ENCODE measurements around the gene FGL2.

- TF ChIP-seq, protein P1, sequence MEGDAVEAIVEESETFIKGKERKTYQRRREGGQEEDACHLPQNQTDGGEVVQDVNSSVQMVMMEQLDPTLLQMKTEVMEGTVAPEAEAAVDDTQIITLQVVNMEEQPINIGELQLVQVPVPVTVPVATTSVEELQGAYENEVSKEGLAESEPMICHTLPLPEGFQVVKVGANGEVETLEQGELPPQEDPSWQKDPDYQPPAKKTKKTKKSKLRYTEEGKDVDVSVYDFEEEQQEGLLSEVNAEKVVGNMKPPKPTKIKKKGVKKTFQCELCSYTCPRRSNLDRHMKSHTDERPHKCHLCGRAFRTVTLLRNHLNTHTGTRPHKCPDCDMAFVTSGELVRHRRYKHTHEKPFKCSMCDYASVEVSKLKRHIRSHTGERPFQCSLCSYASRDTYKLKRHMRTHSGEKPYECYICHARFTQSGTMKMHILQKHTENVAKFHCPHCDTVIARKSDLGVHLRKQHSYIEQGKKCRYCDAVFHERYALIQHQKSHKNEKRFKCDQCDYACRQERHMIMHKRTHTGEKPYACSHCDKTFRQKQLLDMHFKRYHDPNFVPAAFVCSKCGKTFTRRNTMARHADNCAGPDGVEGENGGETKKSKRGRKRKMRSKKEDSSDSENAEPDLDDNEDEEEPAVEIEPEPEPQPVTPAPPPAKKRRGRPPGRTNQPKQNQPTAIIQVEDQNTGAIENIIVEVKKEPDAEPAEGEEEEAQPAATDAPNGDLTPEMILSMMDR (conservative IDR thresholded peaks at IDR 0.05 in 1 of 2, IDR thresholded peaks at IDR 0.05 in 1 of 2; ENCODE audit: low read depth in 1 of 2, low read length in 2 of 2): peak; percentile 73 to 89
- no peak for TF ChIP-seq EZH2 (IDR thresholded peaks at IDR 0.05; ENCODE audit: low read length, missing control alignments)
These were observed 47.7 kb upstream of the FGL2 start for GRCh38 chr7:77247206-77247850.
